B cell (primary cell): ENCODE data around the gene KISS1R. TPM values are rescaled to one million over a fixed set of nuclear protein-coding genes. Genes with fewer than 3 reads are reported as not detected.

ENCODE experiments used
- ATAC-seq: fragments of 200-7000 bp; cut with Tn5 transposase; one replicate; pipeline ENCODE4 v1.10.0; 2021; ENCODE audit warnings: low read depth, mild to moderate bottlenecking, moderate number of reproducible peaks, moderate library complexity
- CTCF ChIA-PET: fragments of 350-600 bp; sonication (Branson Sonifier 250); formaldehyde crosslinking; loops from one replicate; lab custom pipeline; 2021; ENCODE audit warnings: antibody characterized with exemption, inconsistent platforms; lab: Charles Lee
- POLR2A ChIA-PET: fragments of 350-600 bp; sonication (Branson Sonifier 250); formaldehyde crosslinking; loops from one replicate; lab custom pipeline; 2021; ENCODE audit warnings: antibody characterized with exemption; lab: Charles Lee
- DNase-seq: peaks from one replicate; pipeline ENCODE4 v3.0.0; 2013
- H2AFZ ChIP-seq: 2 replicates; pipeline ENCODE4 v1.6.1; 2012; ENCODE audit warnings: mild to moderate bottlenecking, low read depth, low read length; ENCODE audit not compliant: insufficient read depth, poor library complexity, severe bottlenecking
- H3K27ac ChIP-seq, 2 donors: 1 replicate in 1 of 2; 2 replicates in 1 of 2; pipeline ENCODE4 v1.5.1; 2012 to 2013; ENCODE audit warnings: low read length in 2 of 2, mild to moderate bottlenecking in 2 of 2, moderate library complexity in 1 of 2
- H3K27me3 ChIP-seq, 4 experiments: fragments of 200-600 bp in 1 of 4; sonication (generic) in 1 of 4; replicated peaks in 1 of 4; 1 replicate in 2 of 4; 2 replicates in 2 of 4; pipeline versions ENCODE4 v1.6.1 to v1.7.0; 2013 to 2016; ENCODE audit warnings: low read length in 3 of 4, mild to moderate bottlenecking in 2 of 4, mixed read lengths in 1 of 4, moderate library complexity in 1 of 4; ENCODE audit not compliant: insufficient read depth in 4 of 4, control insufficient read depth in 3 of 4; ENCODE audit errors: control extremely low read depth in 1 of 4
- H3K36me3 ChIP-seq, 2 experiments: replicated peaks in 1 of 2; 1 replicate in 1 of 2; 2 replicates in 1 of 2; pipeline versions ENCODE4 v1.6.1 to v1.7.1; 2013; ENCODE audit warnings: low read length in 1 of 2; ENCODE audit not compliant: insufficient read depth in 2 of 2, control insufficient read depth in 1 of 2; ENCODE audit errors: control extremely low read depth in 1 of 2, extremely low read depth in 1 of 2
- H3K4me1 ChIP-seq, 2 donors: fragments of 200-600 bp in 1 of 2; sonication (generic) in 1 of 2; 1 replicate in 1 of 2; 2 replicates in 1 of 2; pipeline versions ENCODE4 v1.5.1 to v1.6.1; 2013 to 2017; ENCODE audit warnings: low read length in 2 of 2; ENCODE audit not compliant: control insufficient read depth in 2 of 2, insufficient read depth in 2 of 2
- H3K4me2 ChIP-seq: replicated peaks from 2 replicates; pipeline ENCODE3; 2012; ENCODE audit warnings: mild to moderate bottlenecking, low read depth, low read length; ENCODE audit not compliant: poor library complexity, severe bottlenecking
- H3K4me3 ChIP-seq, 5 experiments: fragments of 200-600 bp in 1 of 5; sonication (generic) in 1 of 5; 1 replicate in 3 of 5; 2 replicates in 2 of 5; pipeline versions ENCODE4 v1.5.1 to v1.7.0; 2011 to 2016; ENCODE audit warnings: low read length in 4 of 5, mild to moderate bottlenecking in 4 of 5, low read depth in 2 of 5, control low read depth in 1 of 5, moderate library complexity in 1 of 5; ENCODE audit not compliant: insufficient read depth in 1 of 5; ENCODE audit errors: control extremely low read depth in 1 of 5, extremely low read depth in 1 of 5
- H3K79me2 ChIP-seq: fragments of 200-600 bp; sonication (generic); one replicate; pipeline ENCODE4 v1.6.0; 2016; ENCODE audit warnings: low read length; ENCODE audit not compliant: control insufficient read depth, insufficient read depth
- H3K9ac ChIP-seq: fragments of 200-600 bp; sonication (generic); 2 replicates; pipeline ENCODE4 v1.6.1; 2017; ENCODE audit warnings: mild to moderate bottlenecking, low read length, moderate library complexity
- H3K9me3 ChIP-seq, 3 donors: one replicate each; pipeline versions ENCODE4 v1.6.1 to v1.7.1; 2013; ENCODE audit warnings: low read length in 2 of 3; ENCODE audit not compliant: control insufficient read depth in 2 of 3, insufficient read depth in 1 of 3; ENCODE audit errors: control extremely low read depth in 1 of 3
- H4K20me1 ChIP-seq: 2 replicates; pipeline ENCODE4 v1.6.0; 2012; ENCODE audit warnings: mild to moderate bottlenecking, low read length; ENCODE audit not compliant: insufficient read depth, control insufficient read depth, poor library complexity, severe bottlenecking
- H3K27ac Mint-ChIP-seq: one replicate; pipeline ENCODE4 v1.8.0; 2021; ENCODE audit warnings: mixed read lengths
- H3K27me3 Mint-ChIP-seq: one replicate; pipeline ENCODE4 v1.8.0; 2021; ENCODE audit warnings: mixed read lengths
- H3K4me1 Mint-ChIP-seq: one replicate; pipeline ENCODE4 v1.8.0; 2021; ENCODE audit warnings: mixed read lengths
- H3K4me3 Mint-ChIP-seq: one replicate; pipeline ENCODE4 v1.8.0; 2021; ENCODE audit warnings: mixed read lengths
- H3K9me3 Mint-ChIP-seq: one replicate; pipeline ENCODE4 v1.8.0; 2022; ENCODE audit warnings: mixed read lengths; ENCODE audit not compliant: insufficient read depth
- CTCF ChIP-seq: fragments of 200-600 bp; IDR thresholded peaks from one replicate; pipeline ENCODE4 v1.8.0; 2022; ENCODE audit warnings: antibody characterized with exemption, mild to moderate bottlenecking
- EZH2 ChIP-seq: IDR thresholded peaks from 2 replicates; pipeline ENCODE4 v1.6.1; 2012; ENCODE audit warnings: borderline replicate concordance, low read depth, mild to moderate bottlenecking, moderate library complexity, low read length; ENCODE audit not compliant: insufficient read depth, poor library complexity, severe bottlenecking
- WGBS: methylation state at CpG from one replicate; pipeline ENCODE4 v1.1.5; 2013; ENCODE audit warnings: missing lambda C conversion rate; ENCODE audit not compliant: insufficient coverage; 5-methylcytosine and 5-hydroxymethylcytosine counted together
- intact Hi-C: fragments of 100-400 bp; cut with micrococcal nuclease; formaldehyde crosslinking; loops from one replicate; pipeline ENCODE4 v1.10.0; 2022
- polyA plus RNA-seq: library from polyadenylated mRNA; depleted of rRNA; stranded (reverse); fragments of >200 nt; gene quantifications from 2 replicates; pipeline ENCODE4 v1.2.3, GENCODE V29; 2012
- total RNA-seq, 2 donors: library from RNA; stranded (reverse); fragments of 120-200 nt in 1 of 2; gene quantifications; 1 replicate in 1 of 2; 2 replicates in 1 of 2; pipeline versions ENCODE4 v1.2.3 to v1.2.4, GENCODE V29; 2013 to 2022

Gene KISS1R
- total and polyA plus RNA-seq, 2 donors (not counting 1 experiment from before 2014, with no cell fraction given) = 0.79 to 1.3 TPM

GRCh38 chr19:876089-876488 lies 41.0 kb upstream of the KISS1R start:
- peaks cover 0 to 3% (median 0%) of the 10 kb centered on the region in 3 donors for H3K9me3 ChIP-seq
- H3K4me1 ChIP-seq = peaks cover 8 to 17% of the 10 kb centered on the region in 2 donors
- H2AFZ ChIP-seq = no peak overlapping the region
- no peak overlapping the region for H3K4me2 ChIP-seq
- ChIA-PET CTCF (interaction anchor here (0.8 to 2.1 kb wide), 2 partner anchors 12 to 31 kb away, joined by 3 to 6 read pairs; no protein-coding TSS in a partner anchor), POLR2A (no interaction called here)
- Mint-ChIP-seq H3K27me3 (no peaks in the 10 kb centered on the region), H3K4me3 (no peak overlapping the region), H3K9me3 (no peaks in the 10 kb centered on the region), H3K4me1 (peaks cover 9% of the 10 kb centered on the region), H3K27ac (no peak overlapping the region)
- TF ChIP-seq EZH2 (no peak), CTCF (no peak)
- H3K27ac ChIP-seq = no peak overlapping the region
- peaks cover 25% of the 10 kb centered on the region for H4K20me1 ChIP-seq
- H3K27me3 ChIP-seq = no peaks in the 10 kb centered on the region
- ATAC-seq (no peak), DNase-seq (no peak)
- H3K4me3 ChIP-seq = no peak overlapping the region
- intact Hi-C loops = no loop called here
- H3K9ac ChIP-seq = no peak overlapping the region
- H3K36me3 ChIP-seq = peaks cover 0 to 18% of the 10 kb centered on the region in 2 experiments
- peaks cover 13% of the 10 kb centered on the region for H3K79me2 ChIP-seq
- 96% methylated on average over 17 of the region's 18 CpGs for WGBS

DNA sequence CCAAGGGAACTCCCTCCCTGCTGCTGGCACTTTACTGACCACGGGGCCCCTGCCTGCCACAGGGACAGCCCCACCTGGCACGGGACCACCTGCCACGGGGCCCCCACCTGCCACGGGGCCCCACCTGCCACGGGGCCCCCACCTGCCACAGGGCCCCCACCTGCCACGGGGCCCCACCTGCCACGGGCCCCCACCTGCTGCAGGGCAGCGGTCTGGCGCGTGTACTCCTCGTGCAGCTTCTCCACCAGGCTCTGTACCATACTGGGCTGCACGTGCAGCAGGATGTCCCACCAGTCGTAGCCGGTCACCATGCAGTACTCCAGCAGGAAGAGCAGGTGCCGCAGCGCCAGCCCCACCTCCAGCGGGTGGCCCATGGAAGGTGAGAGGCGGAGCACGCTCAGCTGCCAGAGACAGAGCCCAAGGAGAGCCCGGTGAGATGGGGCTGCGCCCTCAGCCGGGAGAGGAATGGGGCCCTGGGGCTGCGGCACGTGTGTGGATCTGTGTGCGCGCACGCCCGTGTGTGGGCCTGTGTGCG lies 40.3 kb upstream of the KISS1R start:
- no peaks in the 10 kb centered on the region for H3K27me3 Mint-ChIP-seq

More for the DNA sequence above, 40.3 kb upstream of the KISS1R start:
- H3K4me1 ChIP-seq = peaks cover 8 to 16% of the 10 kb centered on the region in 2 donors
- H4K20me1 ChIP-seq = peaks cover 32% of the 10 kb centered on the region
- peaks cover 0 to 3% (median 0%) of the 10 kb centered on the region in 3 donors for H3K9me3 ChIP-seq
- no peak overlapping the region for H3K27ac ChIP-seq
- no peaks in the 10 kb centered on the region for H3K27me3 ChIP-seq
- H3K4me3 Mint-ChIP-seq = no peak overlapping the region
- ATAC-seq (no peak), DNase-seq (no peak)
- no peak overlapping the region for H3K4me3 ChIP-seq
- TF ChIP-seq CTCF (no peak), EZH2 (no peak)
- no peak overlapping the region for H3K27ac Mint-ChIP-seq
- H3K36me3 ChIP-seq = peaks cover 0 to 23% of the 10 kb centered on the region in 2 experiments
- peaks cover 20% of the 10 kb centered on the region for H3K79me2 ChIP-seq
- CTCF ChIA-PET = interaction anchor here (2.1 kb wide), 1 partner anchor 30 kb away, joined by 6 read pairs; no protein-coding TSS in a partner anchor
- POLR2A ChIA-PET = interaction anchor here (0.6 kb wide), 1 partner anchor 499 kb away, joined by 11 read pairs; no protein-coding TSS in a partner anchor
- 90% methylated on average over 29 of the region's 29 CpGs for WGBS
- peaks cover 7% of the 10 kb centered on the region for H3K4me1 Mint-ChIP-seq
- H3K9me3 Mint-ChIP-seq = no peaks in the 10 kb centered on the region
- intact Hi-C loops = no loop called here
- H2AFZ ChIP-seq = no peak overlapping the region
- H3K9ac ChIP-seq = no peak overlapping the region
- no peak overlapping the region for H3K4me2 ChIP-seq
